ENCODE results near the gene CACNG6. TPM values are rescaled to one million over a fixed set of nuclear protein-coding genes. Genes with fewer than 3 reads are reported as not detected.

Gene CACNG6, protein sequence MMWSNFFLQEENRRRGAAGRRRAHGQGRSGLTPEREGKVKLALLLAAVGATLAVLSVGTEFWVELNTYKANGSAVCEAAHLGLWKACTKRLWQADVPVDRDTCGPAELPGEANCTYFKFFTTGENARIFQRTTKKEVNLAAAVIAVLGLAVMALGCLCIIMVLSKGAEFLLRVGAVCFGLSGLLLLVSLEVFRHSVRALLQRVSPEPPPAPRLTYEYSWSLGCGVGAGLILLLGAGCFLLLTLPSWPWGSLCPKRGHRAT
- total RNA-seq = not detected in 2 replicates

DNA sequence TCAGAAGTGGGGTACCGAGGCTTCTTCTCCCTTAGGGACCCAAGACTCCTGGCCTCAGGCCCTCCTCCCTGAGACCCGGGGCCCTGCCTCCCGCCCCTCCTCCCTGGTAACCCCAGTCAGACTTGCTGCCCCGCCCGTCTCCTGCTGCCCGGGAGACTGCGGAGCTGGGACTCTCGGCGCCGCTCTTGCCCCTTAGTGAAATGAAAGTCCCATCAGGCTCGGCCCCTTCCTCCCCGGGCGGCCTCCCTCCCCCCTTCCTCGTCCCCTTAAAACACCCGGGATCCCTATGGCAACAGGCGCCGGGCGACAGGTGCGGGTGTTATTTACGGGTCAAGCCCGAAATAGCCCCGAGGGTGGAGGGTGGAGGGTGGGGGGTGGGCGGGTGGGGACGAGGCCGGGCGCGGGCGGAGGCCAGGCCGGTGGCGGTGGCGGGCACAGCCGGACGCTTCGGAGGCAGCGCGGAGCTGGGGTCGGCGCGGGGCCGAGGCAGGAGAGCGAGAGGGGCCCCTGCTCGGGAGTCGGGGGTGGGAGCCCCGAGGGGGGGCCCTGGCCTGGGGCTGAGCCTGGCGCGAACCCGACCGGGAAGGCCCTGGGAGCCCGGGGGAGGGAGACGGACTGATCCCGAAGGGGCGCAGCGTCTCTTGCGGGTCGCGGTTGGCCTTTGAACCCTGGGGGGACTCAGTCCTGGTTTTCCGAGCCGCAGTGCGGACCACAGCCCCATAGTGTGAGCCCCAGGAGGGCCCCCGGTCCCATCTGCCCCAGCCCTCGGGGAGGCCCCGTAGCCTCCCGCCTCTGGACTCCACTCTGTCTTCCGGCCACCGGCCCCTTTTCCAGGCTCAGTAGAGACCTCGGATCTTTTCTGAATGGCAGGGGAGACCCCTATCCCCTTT is at the start of gene CACNG6:
Gene CACNG6 (plus strand): TSS at position 414 of the 890 bp plus-strand sequence. CDS start 1,241 bp downstream, outside the sequence.

DNA sequence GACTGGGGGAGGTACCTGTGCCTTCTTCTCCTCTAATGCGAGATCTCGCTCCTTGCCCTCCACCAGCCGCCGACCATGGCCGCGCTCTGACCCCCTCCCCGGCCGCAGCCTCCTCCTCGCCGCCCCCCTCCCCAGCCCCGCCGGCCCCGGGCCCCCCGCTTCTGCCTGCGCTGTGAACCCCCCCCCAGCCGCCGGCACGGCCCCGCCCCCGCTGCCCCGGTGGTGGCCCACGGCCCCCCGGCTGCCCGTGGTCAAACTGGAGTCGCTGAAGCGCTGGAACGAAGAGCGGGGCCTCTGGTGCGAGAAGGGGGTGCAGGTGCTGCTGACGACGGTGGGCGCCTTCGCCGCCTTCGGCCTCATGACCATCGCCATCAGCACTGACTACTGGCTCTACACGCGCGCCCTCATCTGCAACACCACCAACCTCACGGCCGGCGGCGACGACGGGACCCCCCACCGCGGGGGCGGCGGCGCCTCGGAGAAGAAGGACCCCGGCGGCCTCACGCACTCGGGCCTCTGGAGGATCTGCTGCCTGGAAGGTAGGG is 28.5 kb upstream of the CACNG6 start, which contains the start of gene CACNG8:
Gene CACNG8 (plus strand): TSS at position 51 of the 545 bp plus-strand sequence.

Small RNA genes lying within 50 kb of the gene (small RNA-seq; reads per million reads assigned to genes)
- gene AC012314.20 = not detected

Other genes starting within 250 kb of the CACNG6 start
- gene NLRP12, start 167.3 kb upstream of the CACNG6 start, total RNA-seq = under 0.01 TPM in 1 of 2 replicates, not detected in the other
- gene MYADM, start 123.8 kb upstream of the CACNG6 start, total RNA-seq = 15.7 and 22.9 TPM in 2 replicates
- not detected in 2 replicates for gene PRKCG, start 109.4 kb upstream of the CACNG6 start, total RNA-seq
- gene CACNG7, start 82.4 kb upstream of the CACNG6 start, total RNA-seq = not detected in 2 replicates
- gene CACNG8, start 28.7 kb upstream of the CACNG6 start, total RNA-seq = not detected in 2 replicates
- gene VSTM1, start 72.3 kb downstream of the CACNG6 start, total RNA-seq = not detected in 2 replicates
- gene TARM1, start 89.7 kb downstream of the CACNG6 start, total RNA-seq = not detected in 2 replicates
- 0.33 and 0.39 TPM in 2 replicates for gene OSCAR, start 109.2 kb downstream of the CACNG6 start, total RNA-seq
- gene NDUFA3, start 111.2 kb downstream of the CACNG6 start, total RNA-seq = 13.0 and 14.6 TPM in 2 replicates
- gene TFPT, start 124.0 kb downstream of the CACNG6 start, total RNA-seq = 9.5 and 10.6 TPM in 2 replicates
- gene PRPF31, start 124.1 kb downstream of the CACNG6 start, total RNA-seq = 45.9 and 57.4 TPM in 2 replicates
- 13.3 and 15.8 TPM in 2 replicates for gene CNOT3, start 146.1 kb downstream of the CACNG6 start, total RNA-seq
- gene LENG1, start 168.1 kb downstream of the CACNG6 start, total RNA-seq = 3.1 and 6.3 TPM in 2 replicates
- 0.11 and 5.5 TPM in 2 replicates for gene TMC4, start 181.5 kb downstream of the CACNG6 start, total RNA-seq
- 72.2 and 76.8 TPM in 2 replicates for gene MBOAT7, start 197.9 kb downstream of the CACNG6 start, total RNA-seq
- 89.5 and 106 TPM in 2 replicates for gene TSEN34, start 199.7 kb downstream of the CACNG6 start, total RNA-seq
- gene RPS9, start 209.2 kb downstream of the CACNG6 start, total RNA-seq = 1,297 and 1,995 TPM in 2 replicates
- not detected in 2 replicates for gene LILRB3, start 231.4 kb downstream of the CACNG6 start, total RNA-seq